ENCODE measurements around the gene ADAM22. TPM values are rescaled to one million over a fixed set of nuclear protein-coding genes. Genes with fewer than 3 reads are reported as not detected.

The ADAM22 gene
- total and polyA plus RNA-seq, 2 donors (not counting 1 experiment from before 2014, with no cell fraction given) = 0.18 to 0.66 TPM

DNA sequence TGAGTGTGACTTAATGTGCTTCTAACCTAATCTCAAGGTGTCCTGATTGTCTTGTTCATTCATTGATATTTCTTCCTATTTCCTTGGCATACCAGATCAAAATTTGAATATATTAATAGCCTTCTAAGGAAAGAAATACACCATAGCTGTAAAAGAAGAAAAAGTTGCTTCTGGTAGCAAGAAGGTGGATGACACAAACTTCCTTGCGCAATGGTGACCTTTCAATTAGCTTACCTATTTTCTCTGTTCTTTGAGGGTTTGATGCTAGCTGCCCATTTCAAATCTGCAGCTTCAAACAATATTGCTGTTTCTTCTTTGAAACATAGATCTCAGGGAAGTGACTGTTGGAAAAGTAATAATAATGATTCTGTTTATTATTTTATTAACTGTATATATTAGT is 108.8 kb downstream of the ADAM22 start:
- no peaks in the 10 kb centered on the region for H4K20me1 ChIP-seq (ENCODE audit: control insufficient read depth, extremely low read depth, insufficient read depth, low read length)
- H3K27ac ChIP-seq (ENCODE audit: insufficient read depth, low read length) = no peak overlapping the region
- no peak overlapping the region for H3K4me2 ChIP-seq (ENCODE audit: extremely low read depth, insufficient read depth, low read length)
- TF ChIP-seq, protein P1, sequence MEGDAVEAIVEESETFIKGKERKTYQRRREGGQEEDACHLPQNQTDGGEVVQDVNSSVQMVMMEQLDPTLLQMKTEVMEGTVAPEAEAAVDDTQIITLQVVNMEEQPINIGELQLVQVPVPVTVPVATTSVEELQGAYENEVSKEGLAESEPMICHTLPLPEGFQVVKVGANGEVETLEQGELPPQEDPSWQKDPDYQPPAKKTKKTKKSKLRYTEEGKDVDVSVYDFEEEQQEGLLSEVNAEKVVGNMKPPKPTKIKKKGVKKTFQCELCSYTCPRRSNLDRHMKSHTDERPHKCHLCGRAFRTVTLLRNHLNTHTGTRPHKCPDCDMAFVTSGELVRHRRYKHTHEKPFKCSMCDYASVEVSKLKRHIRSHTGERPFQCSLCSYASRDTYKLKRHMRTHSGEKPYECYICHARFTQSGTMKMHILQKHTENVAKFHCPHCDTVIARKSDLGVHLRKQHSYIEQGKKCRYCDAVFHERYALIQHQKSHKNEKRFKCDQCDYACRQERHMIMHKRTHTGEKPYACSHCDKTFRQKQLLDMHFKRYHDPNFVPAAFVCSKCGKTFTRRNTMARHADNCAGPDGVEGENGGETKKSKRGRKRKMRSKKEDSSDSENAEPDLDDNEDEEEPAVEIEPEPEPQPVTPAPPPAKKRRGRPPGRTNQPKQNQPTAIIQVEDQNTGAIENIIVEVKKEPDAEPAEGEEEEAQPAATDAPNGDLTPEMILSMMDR (conservative IDR thresholded peaks at IDR 0.05 in 1 of 2, IDR thresholded peaks at IDR 0.05 in 1 of 2; ENCODE audit: low read depth in 1 of 2, low read length in 2 of 2) = no peak
- TF ChIP-seq EZH2 (IDR thresholded peaks at IDR 0.05; ENCODE audit: low read length, missing control alignments) = no peak
- H3K9me3 ChIP-seq (ENCODE audit: control insufficient read depth, insufficient read depth, low read depth, low read length) = no peaks in the 10 kb centered on the region
- H2AFZ ChIP-seq (ENCODE audit: low read length) = no peak overlapping the region
- H3K4me3 ChIP-seq (replicated peaks in 1 of 4; ENCODE audit: control extremely low read depth in 1 of 4, insufficient read depth in 1 of 4, low read depth in 3 of 4, low read length in 4 of 4) = no peak overlapping the region
- DNase-seq (ENCODE audit: low read depth in 2 of 2) = no peak
- H3K36me3 ChIP-seq (ENCODE audit: control insufficient read depth, insufficient read depth, low read length) = no peaks in the 10 kb centered on the region
- no peaks in the 10 kb centered on the region for H3K27me3 ChIP-seq (ENCODE audit: control insufficient read depth, insufficient read depth, low read length)
- no peaks in the 10 kb centered on the region for H3K4me1 ChIP-seq (ENCODE audit: control insufficient read depth, extremely low read depth, insufficient read depth, low read length)
- H3K9ac ChIP-seq (ENCODE audit: insufficient read depth, low read length) = no peak overlapping the region
- H3K79me2 ChIP-seq (ENCODE audit: control insufficient read depth, insufficient read depth, low read length) = no peaks in the 10 kb centered on the region

DNA sequence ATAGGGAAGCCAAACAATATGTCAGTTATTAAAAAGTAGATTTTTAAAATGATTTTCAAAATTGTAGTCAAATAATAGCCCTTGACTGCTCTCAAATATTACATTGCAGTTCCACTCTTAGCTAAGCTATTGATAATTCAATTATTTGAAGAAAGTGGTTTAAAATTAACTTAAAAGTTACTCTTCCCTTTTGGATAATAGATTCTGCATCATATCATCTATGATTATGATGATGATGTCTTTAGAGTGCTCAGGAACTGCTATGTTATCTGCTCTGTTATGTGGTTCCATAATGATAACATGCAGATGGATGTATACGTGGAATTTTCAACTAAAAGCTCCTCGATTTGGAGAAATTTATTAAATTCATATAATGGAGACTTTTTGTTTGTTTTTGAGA is 110.0 kb downstream of the ADAM22 start:
- TF ChIP-seq, protein P1 (conservative IDR thresholded peaks at IDR 0.05 in 1 of 2, IDR thresholded peaks at IDR 0.05 in 1 of 2; ENCODE audit: low read depth in 1 of 2, low read length in 2 of 2) = no peak
- no peak for TF ChIP-seq EZH2 (IDR thresholded peaks at IDR 0.05; ENCODE audit: low read length, missing control alignments)
- H3K79me2 ChIP-seq (ENCODE audit: control insufficient read depth, insufficient read depth, low read length) = no peaks in the 10 kb centered on the region
- no peak overlapping the region for H2AFZ ChIP-seq (ENCODE audit: low read length)
- no peak overlapping the region for H3K9ac ChIP-seq (ENCODE audit: insufficient read depth, low read length)
- no peaks in the 10 kb centered on the region for H3K9me3 ChIP-seq (ENCODE audit: control insufficient read depth, insufficient read depth, low read depth, low read length)
- no peaks in the 10 kb centered on the region for H3K36me3 ChIP-seq (ENCODE audit: control insufficient read depth, insufficient read depth, low read length)
- H3K27ac ChIP-seq (ENCODE audit: insufficient read depth, low read length) = no peak overlapping the region
- no peaks in the 10 kb centered on the region for H4K20me1 ChIP-seq (ENCODE audit: control insufficient read depth, extremely low read depth, insufficient read depth, low read length)
- H3K4me3 ChIP-seq (replicated peaks in 1 of 4; ENCODE audit: control extremely low read depth in 1 of 4, insufficient read depth in 1 of 4, low read depth in 3 of 4, low read length in 4 of 4) = no peak overlapping the region
- H3K4me2 ChIP-seq (ENCODE audit: extremely low read depth, insufficient read depth, low read length) = no peak overlapping the region
- no peaks in the 10 kb centered on the region for H3K4me1 ChIP-seq (ENCODE audit: control insufficient read depth, extremely low read depth, insufficient read depth, low read length)
- no peaks in the 10 kb centered on the region for H3K27me3 ChIP-seq (ENCODE audit: control insufficient read depth, insufficient read depth, low read length)
- no peak for DNase-seq (ENCODE audit: low read depth in 2 of 2)

DNA sequence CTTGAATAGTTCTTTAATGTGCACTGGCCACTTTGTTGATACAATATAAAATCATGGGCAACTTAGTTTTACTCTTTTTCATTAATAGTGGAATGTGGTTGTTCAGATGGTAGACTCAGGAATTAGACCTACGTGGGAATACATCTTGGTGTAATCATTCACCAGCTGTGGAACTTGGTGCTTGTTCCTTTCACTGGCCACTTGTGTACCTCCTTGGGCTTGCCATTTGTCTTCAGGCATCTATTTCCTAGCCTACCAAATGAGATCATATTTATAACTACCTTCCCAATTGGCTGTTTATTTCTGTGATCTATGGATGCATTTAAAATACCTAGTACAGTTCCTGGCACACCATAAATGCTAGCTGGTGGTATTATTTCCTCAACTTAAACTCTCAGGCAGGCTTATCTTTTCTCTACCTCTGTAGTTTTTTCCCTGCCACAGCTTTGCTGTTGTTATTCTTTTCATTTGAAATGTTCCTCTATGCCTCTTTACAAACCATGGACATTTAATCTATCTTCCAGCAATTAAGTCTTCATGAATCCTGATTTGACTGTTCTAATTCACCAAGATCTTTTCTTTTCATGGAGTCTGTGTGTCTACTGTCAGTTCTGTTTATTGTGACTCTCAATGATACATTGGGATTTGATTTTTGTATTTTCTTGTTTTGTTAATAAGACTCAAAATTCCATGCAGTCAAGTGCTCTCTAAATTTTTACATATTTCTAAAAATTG is 113.0 kb downstream of the ADAM22 start:
- H3K9me3 ChIP-seq (ENCODE audit: control insufficient read depth, insufficient read depth, low read depth, low read length) = no peaks in the 10 kb centered on the region
- H4K20me1 ChIP-seq (ENCODE audit: control insufficient read depth, extremely low read depth, insufficient read depth, low read length) = no peaks in the 10 kb centered on the region
- no peak overlapping the region for H2AFZ ChIP-seq (ENCODE audit: low read length)
- no peak overlapping the region for H3K9ac ChIP-seq (ENCODE audit: insufficient read depth, low read length)
- TF ChIP-seq, protein P1 (conservative IDR thresholded peaks at IDR 0.05 in 1 of 2, IDR thresholded peaks at IDR 0.05 in 1 of 2; ENCODE audit: low read depth in 1 of 2, low read length in 2 of 2) = no peak
- TF ChIP-seq EZH2 (IDR thresholded peaks at IDR 0.05; ENCODE audit: low read length, missing control alignments) = no peak
- no peak overlapping the region for H3K4me3 ChIP-seq (replicated peaks in 1 of 4; ENCODE audit: control extremely low read depth in 1 of 4, insufficient read depth in 1 of 4, low read depth in 3 of 4, low read length in 4 of 4)
- no peak overlapping the region for H3K4me2 ChIP-seq (ENCODE audit: extremely low read depth, insufficient read depth, low read length)
- no peak overlapping the region for H3K27ac ChIP-seq (ENCODE audit: insufficient read depth, low read length)
- no peaks in the 10 kb centered on the region for H3K79me2 ChIP-seq (ENCODE audit: control insufficient read depth, insufficient read depth, low read length)
- no peaks in the 10 kb centered on the region for H3K36me3 ChIP-seq (ENCODE audit: control insufficient read depth, insufficient read depth, low read length)
- no peaks in the 10 kb centered on the region for H3K27me3 ChIP-seq (ENCODE audit: control insufficient read depth, insufficient read depth, low read length)
- no peaks in the 10 kb centered on the region for H3K4me1 ChIP-seq (ENCODE audit: control insufficient read depth, extremely low read depth, insufficient read depth, low read length)
- no peak for DNase-seq (ENCODE audit: low read depth in 2 of 2)
